ENCODE results near the gene ARMS2.

DNA sequence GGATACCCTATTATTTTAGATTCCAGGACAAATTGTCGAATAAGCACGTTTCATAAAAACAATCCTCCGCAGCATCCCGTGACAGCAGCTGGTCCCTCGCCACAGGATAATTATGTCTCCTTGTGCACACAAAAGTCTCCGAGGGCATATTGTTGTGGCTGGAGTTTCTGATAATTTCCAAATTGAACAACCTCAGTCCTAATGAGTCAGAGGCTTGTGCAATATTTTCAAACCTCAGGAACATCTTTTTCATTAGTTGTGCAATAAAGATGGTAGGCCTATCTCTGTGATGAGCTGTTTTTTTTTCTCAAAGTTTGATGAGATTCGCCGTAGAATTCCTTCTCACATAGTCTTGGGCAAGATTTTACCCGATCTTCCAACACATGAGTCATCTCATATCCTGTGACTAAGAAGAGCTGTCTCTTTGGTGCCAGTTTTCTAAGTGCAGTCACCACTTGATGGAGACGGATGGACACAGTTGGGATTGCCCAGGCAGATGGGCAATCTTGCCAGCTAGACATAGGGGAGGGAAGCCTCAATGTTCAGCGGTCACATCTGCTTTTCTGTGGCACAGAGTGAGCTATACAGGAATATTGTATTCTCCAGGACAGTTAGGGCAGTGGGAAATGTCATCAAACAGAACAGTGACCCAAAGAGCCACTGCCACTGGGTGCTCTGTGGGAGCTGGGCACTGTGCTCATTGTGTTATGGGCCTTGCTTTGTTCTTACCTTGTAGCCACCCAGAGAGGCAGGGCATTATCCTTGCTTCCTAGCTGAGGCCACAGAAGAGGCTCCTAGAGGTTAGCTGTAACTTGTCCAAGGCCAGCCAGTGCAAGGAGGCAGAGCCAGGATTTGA is 14.7 kb downstream of the ARMS2 start:
- TF ChIP-seq POLR2AphosphoS5 (IDR thresholded peaks at IDR 0.05; ENCODE audit: low read depth) (no peak), EZH2 (IDR thresholded peaks at IDR 0.05; ENCODE audit: low read depth, unreplicated experiment) (no peak), NANOG (IDR thresholded peaks at IDR 0.05; ENCODE audit: borderline replicate concordance) (no peak), JUNB (IDR thresholded peaks at IDR 0.05; ENCODE audit: unreplicated experiment) (no peak), CREB1 (CRISPR knock-in tag; IDR thresholded peaks at IDR 0.05; ENCODE audit: low read depth) (no peak), EZH2phosphoT487 (IDR thresholded peaks at IDR 0.05; ENCODE audit: unreplicated experiment) (no peak), STAT1 (IDR thresholded peaks at IDR 0.05; ENCODE audit: unreplicated experiment) (no peak), ZNF114 (CRISPR knock-in tag; IDR thresholded peaks at IDR 0.05) (no peak)
- TF ChIP-seq, protein P1, sequence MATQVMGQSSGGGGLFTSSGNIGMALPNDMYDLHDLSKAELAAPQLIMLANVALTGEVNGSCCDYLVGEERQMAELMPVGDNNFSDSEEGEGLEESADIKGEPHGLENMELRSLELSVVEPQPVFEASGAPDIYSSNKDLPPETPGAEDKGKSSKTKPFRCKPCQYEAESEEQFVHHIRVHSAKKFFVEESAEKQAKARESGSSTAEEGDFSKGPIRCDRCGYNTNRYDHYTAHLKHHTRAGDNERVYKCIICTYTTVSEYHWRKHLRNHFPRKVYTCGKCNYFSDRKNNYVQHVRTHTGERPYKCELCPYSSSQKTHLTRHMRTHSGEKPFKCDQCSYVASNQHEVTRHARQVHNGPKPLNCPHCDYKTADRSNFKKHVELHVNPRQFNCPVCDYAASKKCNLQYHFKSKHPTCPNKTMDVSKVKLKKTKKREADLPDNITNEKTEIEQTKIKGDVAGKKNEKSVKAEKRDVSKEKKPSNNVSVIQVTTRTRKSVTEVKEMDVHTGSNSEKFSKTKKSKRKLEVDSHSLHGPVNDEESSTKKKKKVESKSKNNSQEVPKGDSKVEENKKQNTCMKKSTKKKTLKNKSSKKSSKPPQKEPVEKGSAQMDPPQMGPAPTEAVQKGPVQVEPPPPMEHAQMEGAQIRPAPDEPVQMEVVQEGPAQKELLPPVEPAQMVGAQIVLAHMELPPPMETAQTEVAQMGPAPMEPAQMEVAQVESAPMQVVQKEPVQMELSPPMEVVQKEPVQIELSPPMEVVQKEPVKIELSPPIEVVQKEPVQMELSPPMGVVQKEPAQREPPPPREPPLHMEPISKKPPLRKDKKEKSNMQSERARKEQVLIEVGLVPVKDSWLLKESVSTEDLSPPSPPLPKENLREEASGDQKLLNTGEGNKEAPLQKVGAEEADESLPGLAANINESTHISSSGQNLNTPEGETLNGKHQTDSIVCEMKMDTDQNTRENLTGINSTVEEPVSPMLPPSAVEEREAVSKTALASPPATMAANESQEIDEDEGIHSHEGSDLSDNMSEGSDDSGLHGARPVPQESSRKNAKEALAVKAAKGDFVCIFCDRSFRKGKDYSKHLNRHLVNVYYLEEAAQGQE (IDR thresholded peaks at IDR 0.05; ENCODE audit: unreplicated experiment) = no peak
- TF ChIP-seq, protein P2, sequence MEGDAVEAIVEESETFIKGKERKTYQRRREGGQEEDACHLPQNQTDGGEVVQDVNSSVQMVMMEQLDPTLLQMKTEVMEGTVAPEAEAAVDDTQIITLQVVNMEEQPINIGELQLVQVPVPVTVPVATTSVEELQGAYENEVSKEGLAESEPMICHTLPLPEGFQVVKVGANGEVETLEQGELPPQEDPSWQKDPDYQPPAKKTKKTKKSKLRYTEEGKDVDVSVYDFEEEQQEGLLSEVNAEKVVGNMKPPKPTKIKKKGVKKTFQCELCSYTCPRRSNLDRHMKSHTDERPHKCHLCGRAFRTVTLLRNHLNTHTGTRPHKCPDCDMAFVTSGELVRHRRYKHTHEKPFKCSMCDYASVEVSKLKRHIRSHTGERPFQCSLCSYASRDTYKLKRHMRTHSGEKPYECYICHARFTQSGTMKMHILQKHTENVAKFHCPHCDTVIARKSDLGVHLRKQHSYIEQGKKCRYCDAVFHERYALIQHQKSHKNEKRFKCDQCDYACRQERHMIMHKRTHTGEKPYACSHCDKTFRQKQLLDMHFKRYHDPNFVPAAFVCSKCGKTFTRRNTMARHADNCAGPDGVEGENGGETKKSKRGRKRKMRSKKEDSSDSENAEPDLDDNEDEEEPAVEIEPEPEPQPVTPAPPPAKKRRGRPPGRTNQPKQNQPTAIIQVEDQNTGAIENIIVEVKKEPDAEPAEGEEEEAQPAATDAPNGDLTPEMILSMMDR (conservative IDR thresholded peaks at IDR 0.05; ENCODE audit: low read depth in 2 of 2) = no peak
- TF ChIP-seq, protein P3, sequence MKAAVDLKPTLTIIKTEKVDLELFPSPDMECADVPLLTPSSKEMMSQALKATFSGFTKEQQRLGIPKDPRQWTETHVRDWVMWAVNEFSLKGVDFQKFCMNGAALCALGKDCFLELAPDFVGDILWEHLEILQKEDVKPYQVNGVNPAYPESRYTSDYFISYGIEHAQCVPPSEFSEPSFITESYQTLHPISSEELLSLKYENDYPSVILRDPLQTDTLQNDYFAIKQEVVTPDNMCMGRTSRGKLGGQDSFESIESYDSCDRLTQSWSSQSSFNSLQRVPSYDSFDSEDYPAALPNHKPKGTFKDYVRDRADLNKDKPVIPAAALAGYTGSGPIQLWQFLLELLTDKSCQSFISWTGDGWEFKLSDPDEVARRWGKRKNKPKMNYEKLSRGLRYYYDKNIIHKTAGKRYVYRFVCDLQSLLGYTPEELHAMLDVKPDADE (IDR thresholded peaks at IDR 0.05) = no peak
- TF ChIP-seq, protein P4, sequence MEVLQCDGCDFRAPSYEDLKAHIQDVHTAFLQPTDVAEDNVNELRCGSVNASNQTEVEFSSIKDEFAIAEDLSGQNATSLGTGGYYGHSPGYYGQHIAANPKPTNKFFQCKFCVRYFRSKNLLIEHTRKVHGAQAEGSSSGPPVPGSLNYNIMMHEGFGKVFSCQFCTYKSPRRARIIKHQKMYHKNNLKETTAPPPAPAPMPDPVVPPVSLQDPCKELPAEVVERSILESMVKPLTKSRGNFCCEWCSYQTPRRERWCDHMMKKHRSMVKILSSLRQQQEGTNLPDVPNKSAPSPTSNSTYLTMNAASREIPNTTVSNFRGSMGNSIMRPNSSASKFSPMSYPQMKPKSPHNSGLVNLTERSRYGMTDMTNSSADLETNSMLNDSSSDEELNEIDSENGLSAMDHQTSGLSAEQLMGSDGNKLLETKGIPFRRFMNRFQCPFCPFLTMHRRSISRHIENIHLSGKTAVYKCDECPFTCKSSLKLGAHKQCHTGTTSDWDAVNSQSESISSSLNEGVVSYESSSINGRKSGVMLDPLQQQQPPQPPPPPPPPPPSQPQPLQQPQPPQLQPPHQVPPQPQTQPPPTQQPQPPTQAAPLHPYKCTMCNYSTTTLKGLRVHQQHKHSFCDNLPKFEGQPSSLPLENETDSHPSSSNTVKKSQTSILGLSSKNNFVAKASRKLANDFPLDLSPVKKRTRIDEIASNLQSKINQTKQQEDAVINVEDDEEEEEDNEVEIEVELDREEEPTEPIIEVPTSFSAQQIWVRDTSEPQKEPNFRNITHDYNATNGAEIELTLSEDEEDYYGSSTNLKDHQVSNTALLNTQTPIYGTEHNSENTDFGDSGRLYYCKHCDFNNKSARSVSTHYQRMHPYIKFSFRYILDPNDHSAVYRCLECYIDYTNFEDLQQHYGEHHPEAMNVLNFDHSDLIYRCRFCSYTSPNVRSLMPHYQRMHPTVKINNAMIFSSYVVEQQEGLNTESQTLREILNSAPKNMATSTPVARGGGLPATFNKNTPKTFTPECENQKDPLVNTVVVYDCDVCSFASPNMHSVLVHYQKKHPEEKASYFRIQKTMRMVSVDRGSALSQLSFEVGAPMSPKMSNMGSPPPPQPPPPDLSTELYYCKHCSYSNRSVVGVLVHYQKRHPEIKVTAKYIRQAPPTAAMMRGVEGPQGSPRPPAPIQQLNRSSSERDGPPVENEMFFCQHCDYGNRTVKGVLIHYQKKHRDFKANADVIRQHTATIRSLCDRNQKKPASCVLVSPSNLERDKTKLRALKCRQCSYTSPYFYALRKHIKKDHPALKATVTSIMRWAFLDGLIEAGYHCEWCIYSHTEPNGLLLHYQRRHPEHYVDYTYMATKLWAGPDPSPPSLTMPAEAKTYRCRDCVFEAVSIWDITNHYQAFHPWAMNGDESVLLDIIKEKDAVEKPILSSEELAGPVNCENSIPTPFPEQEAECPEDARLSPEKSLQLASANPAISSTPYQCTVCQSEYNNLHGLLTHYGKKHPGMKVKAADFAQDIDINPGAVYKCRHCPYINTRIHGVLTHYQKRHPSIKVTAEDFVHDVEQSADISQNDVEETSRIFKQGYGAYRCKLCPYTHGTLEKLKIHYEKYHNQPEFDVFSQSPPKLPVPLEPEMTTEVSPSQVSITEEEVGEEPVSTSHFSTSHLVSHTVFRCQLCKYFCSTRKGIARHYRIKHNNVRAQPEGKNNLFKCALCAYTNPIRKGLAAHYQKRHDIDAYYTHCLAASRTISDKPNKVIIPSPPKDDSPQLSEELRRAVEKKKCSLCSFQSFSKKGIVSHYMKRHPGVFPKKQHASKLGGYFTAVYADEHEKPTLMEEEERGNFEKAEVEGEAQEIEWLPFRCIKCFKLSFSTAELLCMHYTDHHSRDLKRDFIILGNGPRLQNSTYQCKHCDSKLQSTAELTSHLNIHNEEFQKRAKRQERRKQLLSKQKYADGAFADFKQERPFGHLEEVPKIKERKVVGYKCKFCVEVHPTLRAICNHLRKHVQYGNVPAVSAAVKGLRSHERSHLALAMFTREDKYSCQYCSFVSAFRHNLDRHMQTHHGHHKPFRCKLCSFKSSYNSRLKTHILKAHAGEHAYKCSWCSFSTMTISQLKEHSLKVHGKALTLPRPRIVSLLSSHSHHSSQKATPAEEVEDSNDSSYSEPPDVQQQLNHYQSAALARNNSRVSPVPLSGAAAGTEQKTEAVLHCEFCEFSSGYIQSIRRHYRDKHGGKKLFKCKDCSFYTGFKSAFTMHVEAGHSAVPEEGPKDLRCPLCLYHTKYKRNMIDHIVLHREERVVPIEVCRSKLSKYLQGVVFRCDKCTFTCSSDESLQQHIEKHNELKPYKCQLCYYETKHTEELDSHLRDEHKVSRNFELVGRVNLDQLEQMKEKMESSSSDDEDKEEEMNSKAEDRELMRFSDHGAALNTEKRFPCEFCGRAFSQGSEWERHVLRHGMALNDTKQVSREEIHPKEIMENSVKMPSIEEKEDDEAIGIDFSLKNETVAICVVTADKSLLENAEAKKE (CRISPR knock-in tag; IDR thresholded peaks at IDR 0.05) = no peak

Measured in GM23338 (cell line).